HG03342 (cell line): Measurements from ENCODE around the gene FZD2.
"Not testable (repeated sequence)": the region's sequence is repeated elsewhere in the genome, so short reads cannot be mapped to it uniquely, and the experiment has no call there.

ENCODE experiments used
- ATAC-seq: cut with Tn5 transposase; IDR thresholded peaks from one replicate; pipeline ENCODE4 v1.9.1; 2021; ENCODE audit warnings: mild to moderate bottlenecking, moderate library complexity; ENCODE audit not compliant: unreplicated experiment

The FZD2 gene

GRCh38 chr17:44556832-44557606, at the start of gene FZD2:
Gene FZD2 (plus strand): TSS chr17:44557484. CDS start chr17:44557689, 205 bp downstream.
- ATAC-seq, result no peak

GRCh38 chr17:44511241-44512134, 45.8 kb upstream of the FZD2 start:
- not testable (repeated sequence) for ATAC-seq

GRCh38 chr17:44518032-44518431, 39.3 kb upstream of the FZD2 start:
- ATAC-seq, result no peak

GRCh38 chr17:44522883-44523671, 34.2 kb upstream of the FZD2 start:
- no peak for ATAC-seq

DNA sequence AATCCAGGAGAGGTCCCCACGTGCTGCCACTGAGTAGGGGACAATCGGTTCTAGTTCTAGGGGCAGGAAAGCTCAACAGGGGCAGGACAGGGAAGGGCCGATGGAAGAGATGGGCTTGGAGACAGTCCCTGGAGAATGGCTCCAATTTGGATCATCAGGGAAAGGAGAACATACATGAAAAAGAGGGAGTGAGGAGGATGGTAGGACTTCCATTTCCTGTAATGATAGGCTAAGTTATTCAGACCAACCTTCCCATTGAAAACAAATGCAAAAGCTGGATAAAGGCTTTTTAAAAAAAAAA, 33.7 kb upstream of the FZD2 start:
- no peak for ATAC-seq

- no peak for ATAC-seq
These were observed 30.2 kb upstream of the FZD2 start for GRCh38 chr17:44527102-44527501.

- no peak for ATAC-seq
These were observed 29.3 kb upstream of the FZD2 start for GRCh38 chr17:44527954-44528353.

DNA sequence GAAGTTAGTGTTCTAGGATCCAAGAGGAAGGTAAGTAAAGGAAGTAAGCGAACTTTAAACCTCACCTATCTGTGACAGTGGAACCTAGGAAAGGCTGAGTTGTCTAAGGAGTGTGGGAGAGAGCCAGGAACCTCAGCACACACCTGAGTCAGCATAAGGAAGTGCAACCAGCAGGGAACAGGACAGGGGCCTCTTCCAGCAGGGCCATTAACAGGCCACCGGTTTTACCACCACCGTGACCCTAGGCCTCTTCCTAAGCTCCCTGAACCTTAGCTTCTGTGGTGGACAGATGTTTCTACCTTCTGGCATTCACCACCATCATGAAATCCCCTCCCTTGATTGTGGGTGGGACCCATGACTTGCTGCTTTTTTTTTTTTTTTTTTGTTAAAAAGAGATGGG, 27.4 kb upstream of the FZD2 start:
- no peak for ATAC-seq

DNA sequence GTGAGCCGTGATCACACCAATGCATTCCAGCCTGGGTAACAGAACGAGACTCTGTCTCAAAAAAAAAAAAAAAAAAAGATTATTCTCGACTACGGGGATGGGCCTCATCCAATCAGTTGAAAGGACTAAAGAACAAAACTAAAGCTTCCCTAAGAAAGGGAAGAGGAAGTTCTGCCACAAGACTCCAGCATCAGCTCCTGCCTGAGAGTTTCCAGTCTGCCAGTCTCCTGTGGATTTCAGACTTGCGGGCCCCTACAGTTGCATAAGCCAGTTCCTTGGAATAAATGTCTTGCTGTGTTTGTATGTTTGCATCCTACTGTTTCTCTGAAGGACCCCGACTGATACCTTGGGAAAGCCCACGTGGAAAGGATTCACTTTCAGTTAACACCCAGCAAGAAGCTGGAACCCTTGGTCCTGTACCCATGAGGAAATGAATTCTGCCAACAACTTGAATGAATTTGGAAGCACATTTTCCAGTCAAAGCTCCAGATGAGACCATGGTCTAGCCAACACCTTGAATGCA, 26.3 kb upstream of the FZD2 start:
- ATAC-seq, result no peak

DNA sequence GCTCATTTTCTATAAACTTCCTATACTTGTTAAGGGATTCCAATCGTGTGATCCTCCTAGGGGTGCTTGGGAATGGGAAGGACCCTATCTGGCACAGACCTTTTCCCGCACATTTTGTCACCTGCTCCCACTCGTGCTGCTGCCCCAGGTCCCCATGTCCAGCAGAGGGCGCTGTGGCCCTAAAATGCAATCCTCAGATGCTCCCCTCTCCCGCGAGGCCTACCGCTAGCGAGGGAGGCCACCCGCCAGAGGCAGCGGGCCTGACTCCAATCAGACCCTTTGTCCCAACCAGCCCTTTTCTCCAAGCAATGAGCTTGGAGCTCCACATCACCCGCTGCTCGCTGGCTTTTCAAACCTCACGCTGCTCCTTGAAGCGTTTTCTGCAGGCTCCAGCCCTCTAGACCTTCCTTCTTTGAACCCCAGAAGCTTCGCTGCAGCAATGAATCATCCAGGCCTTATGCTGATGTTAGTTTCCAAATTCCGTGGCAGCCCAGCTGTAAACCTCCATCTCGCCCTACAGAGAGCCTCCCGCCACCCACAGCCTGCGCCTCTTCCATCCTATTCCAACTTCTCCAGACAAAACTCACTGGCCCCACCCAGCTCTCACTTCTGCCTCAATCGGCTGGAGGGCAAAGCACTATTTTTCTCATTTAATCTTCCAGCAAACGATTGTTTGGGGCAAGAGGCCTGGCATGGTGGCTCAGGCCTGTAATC, 23.6 kb upstream of the FZD2 start:
- ATAC-seq, result no peak

DNA sequence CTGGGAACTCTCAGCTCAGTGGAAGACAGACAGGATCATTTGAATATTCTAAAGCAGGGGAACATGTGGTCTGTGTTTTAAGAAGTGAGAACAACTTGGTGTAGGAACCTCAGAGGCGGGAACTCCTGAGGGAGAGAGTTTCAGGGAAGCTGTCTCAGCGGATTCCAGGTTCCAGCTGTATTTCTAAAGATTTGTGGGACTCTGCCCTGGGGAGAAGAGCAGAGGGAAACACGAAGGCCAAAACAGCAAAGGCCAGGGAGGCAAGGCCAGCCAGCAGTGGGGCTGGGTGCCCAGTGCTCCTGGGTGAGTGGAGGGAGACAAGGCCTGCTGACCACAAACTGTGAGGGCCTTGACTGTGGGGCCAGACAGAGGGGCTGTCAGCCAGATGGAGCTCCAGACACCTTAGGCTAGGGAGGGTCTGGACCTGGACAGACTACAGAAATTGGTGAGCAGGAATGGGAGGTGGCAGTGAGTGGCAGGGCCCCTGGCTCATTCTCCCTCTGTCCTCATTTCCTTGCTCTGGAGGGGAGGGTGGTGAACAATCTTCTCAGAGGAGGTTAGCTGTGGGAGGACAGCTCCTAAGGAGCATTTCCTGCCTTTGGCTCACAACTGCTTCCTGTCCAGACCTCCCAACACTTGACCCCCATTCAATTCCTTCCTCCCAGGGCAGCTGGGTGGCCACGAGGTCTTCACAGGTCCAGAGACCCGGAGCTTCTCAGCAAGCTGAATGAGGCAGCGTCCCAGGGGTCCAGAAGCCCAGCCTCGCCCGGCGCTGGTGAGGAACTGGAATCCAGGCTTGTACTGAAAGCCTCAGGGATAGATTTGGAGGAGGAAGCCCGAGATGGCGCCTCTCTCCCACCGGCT, 21.0 kb upstream of the FZD2 start:
- ATAC-seq, result no peak

- not testable (repeated sequence) for ATAC-seq
These were observed 19.4 kb upstream of the FZD2 start for GRCh38 chr17:44537922-44538321.

- no peak for ATAC-seq
These were observed 17.6 kb upstream of the FZD2 start for GRCh38 chr17:44539673-44540072.

DNA sequence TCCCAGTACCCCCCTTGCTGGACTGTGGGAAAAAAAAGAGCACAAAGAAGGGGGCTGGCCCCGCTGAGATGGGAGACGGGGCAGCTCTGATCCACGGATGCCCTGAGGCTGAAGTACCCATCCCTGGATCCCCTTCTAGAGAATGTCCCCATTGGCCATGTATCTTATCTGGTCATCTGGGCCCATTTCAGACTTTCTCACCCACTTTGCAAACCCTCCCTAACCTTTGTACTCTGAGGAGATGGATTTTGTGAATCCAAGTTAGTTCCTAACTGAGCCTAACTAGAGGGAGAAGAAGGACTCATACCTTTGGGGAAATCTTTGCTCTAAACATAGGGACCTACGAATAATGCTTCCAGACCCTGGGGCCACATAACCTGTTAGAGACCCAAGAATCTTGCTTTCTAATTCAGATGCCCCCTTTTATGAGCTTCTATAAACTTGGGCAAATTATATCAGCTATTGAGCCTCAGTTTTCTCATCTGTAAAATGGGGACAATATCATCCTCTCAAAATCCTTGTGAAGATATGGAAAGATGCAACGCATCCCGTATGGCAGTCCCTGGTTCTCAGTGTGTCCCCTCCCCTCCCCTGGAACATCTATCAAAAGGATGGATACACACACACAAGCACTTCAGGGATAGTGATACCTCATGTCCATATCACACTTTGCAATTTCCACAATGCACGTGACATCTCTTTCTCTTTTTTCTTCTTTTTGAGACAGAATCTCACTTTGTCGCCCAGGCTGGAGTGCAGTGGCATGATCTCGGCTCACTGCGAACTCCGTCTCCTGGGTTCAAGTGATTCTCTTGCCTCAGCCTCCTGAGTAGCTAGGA, 16.8 kb upstream of the FZD2 start:
- no peak for ATAC-seq

DNA sequence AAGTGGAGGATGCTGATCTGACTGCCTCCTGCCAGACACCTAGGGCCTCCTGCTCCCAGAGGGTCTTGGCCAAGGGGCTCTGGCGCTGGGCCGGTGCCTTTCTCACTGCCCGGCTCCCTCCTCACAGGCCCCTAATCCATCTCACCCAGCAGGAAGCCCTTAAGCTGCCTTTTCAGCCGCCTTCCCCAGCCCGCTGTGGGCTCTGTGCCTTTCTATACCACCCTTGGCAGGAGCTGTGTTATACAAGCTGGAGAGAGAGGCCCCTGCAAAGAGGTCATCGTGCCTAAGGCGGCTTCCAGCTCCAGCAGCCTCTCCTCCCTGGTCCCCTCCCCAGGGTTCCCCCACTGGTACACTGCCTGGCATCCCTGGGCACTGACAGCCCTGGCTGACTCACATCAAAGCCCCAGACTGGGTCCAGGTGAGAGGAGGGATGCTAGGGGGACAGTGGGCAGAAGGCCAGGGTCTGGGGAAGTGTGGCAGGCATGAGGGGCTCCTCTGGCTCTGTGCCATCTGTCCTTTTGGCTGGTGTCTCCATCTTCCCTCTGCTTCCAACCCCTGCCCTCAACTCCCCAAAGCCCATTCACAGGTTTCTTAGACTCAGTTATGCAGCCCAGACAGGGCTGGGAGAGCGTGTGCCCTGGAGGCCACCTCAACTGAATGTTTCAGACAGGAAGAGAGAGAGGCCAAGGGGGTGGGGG, 15.3 kb upstream of the FZD2 start:
- ATAC-seq, result no peak

GRCh38 chr17:44543213-44543904, 13.9 kb upstream of the FZD2 start:
- ATAC-seq, result no peak

DNA sequence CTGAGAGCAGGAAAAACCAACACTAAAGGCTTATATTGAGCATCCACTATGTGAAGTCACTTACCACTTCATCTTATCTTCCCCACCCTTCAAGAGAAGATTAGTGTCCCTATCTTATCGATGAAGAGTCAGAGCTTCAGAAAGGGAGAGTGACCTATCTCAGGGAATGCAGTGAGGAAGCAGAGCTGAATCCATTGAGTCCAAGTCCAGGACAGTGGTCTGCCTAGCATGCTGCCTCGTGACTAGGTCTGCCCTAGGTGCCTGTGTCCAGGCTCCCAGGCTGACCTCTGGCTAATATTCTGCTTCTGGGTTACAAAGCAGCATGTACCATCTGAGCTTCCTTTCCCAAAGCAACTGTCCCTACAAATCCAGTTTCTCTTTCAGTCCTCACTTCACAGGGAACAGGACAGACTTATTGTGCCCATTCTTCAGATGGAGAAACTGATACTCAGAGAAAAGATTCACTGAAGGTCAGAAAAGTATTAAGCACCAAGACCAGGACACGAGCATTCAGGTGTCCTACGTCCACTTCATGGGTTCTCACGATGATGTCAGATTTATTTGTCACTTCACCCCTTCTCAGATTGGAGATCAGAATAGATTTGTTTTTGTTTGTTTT, 13.3 kb upstream of the FZD2 start:
- no peak for ATAC-seq
